MCF 10A (cell line): ENCODE results near the gene PCDHB13. TPM values are rescaled to one million over a fixed set of nuclear protein-coding genes. Genes with fewer than 3 reads are reported as not detected.
"Not testable (repeated sequence)": the region's sequence is repeated elsewhere in the genome, so short reads cannot be mapped to it uniquely, and the experiment has no call there.

Experiments
- BruUV-seq: library from RNA; stranded (reverse); fragments of 400-500 nt; replicated peaks from 2 replicates; lab custom pipeline; 2021; lab: Mats Ljungman, UMichigan
- CTCF ChIA-PET: fragments of 300-600 bp; sonication (Branson Sonifier 250); formaldehyde crosslinking; extraction: SDS; loops from one replicate; lab custom pipeline; 2021; ENCODE audit warnings: antibody characterized with exemption, inconsistent platforms; lab: Yijun Ruan, JAX
- POLR2A ChIA-PET: fragments of 300-600, 350-650 bp; sonication (Branson Sonifier 250); formaldehyde crosslinking; extraction: SDS; loops from one replicate; lab custom pipeline; 2020; ENCODE audit warnings: antibody characterized with exemption, inconsistent platforms; lab: Yijun Ruan, JAX
- DNase-seq: peaks from one replicate; pipeline ENCODE4 v3.0.0-alpha.2; 2018; ENCODE audit not compliant: unreplicated experiment
- H3K27ac Mint-ChIP-seq: one replicate; pipeline ENCODE4 v1.8.0; 2022; ENCODE audit warnings: mild to moderate bottlenecking, low read depth, mixed read lengths; ENCODE audit not compliant: unreplicated experiment
- H3K27me3 Mint-ChIP-seq: one replicate; pipeline ENCODE4 v1.8.0; 2022; ENCODE audit warnings: mixed read lengths; ENCODE audit not compliant: insufficient read depth, unreplicated experiment
- H3K36me3 Mint-ChIP-seq: one replicate; pipeline ENCODE4 v1.8.0; 2022; ENCODE audit warnings: mild to moderate bottlenecking, moderate library complexity, mixed read lengths; ENCODE audit not compliant: insufficient read depth, unreplicated experiment
- H3K4me1 Mint-ChIP-seq: one replicate; pipeline ENCODE4 v1.8.0; 2022; ENCODE audit warnings: mixed read lengths; ENCODE audit not compliant: insufficient read depth, unreplicated experiment
- H3K4me3 Mint-ChIP-seq: one replicate; pipeline ENCODE4 v1.8.0; 2022; ENCODE audit warnings: mild to moderate bottlenecking, moderate library complexity, mixed read lengths; ENCODE audit not compliant: unreplicated experiment
- H3K9me3 Mint-ChIP-seq: one replicate; pipeline ENCODE4 v1.8.0; 2022; ENCODE audit warnings: mixed read lengths; ENCODE audit not compliant: unreplicated experiment
- intact Hi-C: fragments of 100-400 bp; cut with micrococcal nuclease; formaldehyde crosslinking; loops from 2 replicates; pipeline ENCODE4 v1.14.1; 2022
- total RNA-seq: library from RNA; stranded (reverse); gene quantifications from 2 replicates; pipeline ENCODE4 v1.2.3, GENCODE V29; 2022
- TF ChIP-seq, protein P1 (sequence below): fragments of 200-600 bp; IDR thresholded peaks from one replicate; pipeline ENCODE4 v1.8.0; 2022; ENCODE audit warnings: antibody characterized with exemption, mild to moderate bottlenecking; ENCODE audit not compliant: unreplicated experiment

PCDHB13 gene
- total RNA-seq, 1 experiment from 2014 or later = 3.5 TPM

DNA sequence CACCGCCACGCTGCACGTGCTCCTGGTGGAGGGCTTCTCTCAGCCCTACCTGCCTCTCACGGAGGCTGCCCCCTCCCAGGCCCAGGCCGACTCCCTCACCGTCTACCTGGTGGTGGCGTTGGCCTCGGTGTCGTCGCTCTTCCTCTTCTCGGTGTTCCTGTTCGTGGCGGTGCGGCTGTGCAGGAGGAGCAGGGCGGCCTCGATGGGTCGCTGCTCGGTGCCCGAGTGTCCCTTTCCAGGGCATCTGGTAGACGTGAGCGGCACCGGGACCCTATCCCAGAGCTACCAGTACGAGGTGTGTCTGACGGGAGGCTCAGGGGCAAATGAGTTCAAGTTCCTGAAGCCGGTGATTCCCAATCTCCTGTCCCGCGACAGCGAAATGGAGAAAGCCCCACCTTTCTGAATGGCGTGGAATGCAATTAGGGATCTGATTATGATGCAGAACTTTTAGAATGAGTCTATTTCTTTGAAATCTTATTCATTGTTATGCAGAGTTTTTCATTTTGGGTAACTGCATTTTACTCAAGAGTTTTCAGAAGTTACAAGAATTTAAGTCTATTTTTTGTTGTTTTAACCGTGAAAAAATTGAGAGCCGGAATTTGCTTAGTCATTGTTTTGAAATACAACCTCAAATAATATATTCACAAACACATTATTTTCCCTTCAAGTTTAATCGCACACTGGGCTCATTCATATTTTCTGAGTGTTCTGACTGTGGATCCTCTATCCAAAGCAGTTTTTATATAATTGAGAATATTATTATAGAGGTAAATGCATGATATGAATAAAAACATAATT, 23.0 kb downstream of the PCDHB13 start:
- DNase-seq = no peak
- H3K9me3 Mint-ChIP-seq = peaks cover 40% of the 10 kb centered on the region
- TF ChIP-seq, protein P1, sequence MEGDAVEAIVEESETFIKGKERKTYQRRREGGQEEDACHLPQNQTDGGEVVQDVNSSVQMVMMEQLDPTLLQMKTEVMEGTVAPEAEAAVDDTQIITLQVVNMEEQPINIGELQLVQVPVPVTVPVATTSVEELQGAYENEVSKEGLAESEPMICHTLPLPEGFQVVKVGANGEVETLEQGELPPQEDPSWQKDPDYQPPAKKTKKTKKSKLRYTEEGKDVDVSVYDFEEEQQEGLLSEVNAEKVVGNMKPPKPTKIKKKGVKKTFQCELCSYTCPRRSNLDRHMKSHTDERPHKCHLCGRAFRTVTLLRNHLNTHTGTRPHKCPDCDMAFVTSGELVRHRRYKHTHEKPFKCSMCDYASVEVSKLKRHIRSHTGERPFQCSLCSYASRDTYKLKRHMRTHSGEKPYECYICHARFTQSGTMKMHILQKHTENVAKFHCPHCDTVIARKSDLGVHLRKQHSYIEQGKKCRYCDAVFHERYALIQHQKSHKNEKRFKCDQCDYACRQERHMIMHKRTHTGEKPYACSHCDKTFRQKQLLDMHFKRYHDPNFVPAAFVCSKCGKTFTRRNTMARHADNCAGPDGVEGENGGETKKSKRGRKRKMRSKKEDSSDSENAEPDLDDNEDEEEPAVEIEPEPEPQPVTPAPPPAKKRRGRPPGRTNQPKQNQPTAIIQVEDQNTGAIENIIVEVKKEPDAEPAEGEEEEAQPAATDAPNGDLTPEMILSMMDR = no peak
- BruUV-seq = no TSS peak
- H3K36me3 Mint-ChIP-seq = peaks cover 28% of the 10 kb centered on the region
- no peaks in the 10 kb centered on the region for H3K27me3 Mint-ChIP-seq
- intact Hi-C loops = no loop called here
- CTCF ChIA-PET = interaction anchor here (0.7 kb wide), 1 partner anchor 320 kb away, joined by 3 read pairs; no protein-coding TSS in a partner anchor
- POLR2A ChIA-PET = no interaction called here
- no peak overlapping the region for H3K27ac Mint-ChIP-seq
- no peaks in the 10 kb centered on the region for H3K4me1 Mint-ChIP-seq
- no peak overlapping the region for H3K4me3 Mint-ChIP-seq

DNA sequence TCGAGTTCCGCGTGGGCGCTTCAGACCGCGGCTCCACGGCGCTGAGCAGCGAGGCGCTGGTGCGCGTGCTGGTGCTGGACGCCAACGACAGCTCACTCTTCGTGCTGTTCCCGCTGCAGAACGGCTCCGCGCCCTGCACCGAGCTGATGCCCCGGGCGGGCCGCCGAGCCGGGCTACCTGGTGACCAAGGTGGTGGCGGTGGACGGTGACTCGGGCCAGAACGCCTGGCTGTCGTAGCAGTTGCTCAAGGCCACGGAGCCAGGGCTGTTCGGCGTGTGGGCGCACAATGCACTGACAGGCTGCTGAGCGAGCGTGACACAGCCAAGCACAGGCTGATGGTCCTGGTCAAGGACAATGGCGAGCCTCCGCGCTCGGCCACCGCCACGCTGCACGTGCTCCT, 27.8 kb downstream of the PCDHB13 start:
- ChIA-PET POLR2A (no interaction called here), CTCF (interaction anchor here (0.8 kb wide), 1 partner anchor 79 kb away, joined by 3 read pairs; no protein-coding TSS in a partner anchor)
- Mint-ChIP-seq H3K4me3 (no peak overlapping the region), H3K4me1 (no peaks in the 10 kb centered on the region), H3K36me3 (peaks cover 33% of the 10 kb centered on the region), H3K9me3 (peaks cover 59% of the 10 kb centered on the region), H3K27me3 (no peaks in the 10 kb centered on the region), H3K27ac (no peak overlapping the region)
- intact Hi-C loops = no loop called here
- no TSS peak for BruUV-seq
- TF ChIP-seq, protein P1 = no peak
- DNase-seq = no peak

DNA sequence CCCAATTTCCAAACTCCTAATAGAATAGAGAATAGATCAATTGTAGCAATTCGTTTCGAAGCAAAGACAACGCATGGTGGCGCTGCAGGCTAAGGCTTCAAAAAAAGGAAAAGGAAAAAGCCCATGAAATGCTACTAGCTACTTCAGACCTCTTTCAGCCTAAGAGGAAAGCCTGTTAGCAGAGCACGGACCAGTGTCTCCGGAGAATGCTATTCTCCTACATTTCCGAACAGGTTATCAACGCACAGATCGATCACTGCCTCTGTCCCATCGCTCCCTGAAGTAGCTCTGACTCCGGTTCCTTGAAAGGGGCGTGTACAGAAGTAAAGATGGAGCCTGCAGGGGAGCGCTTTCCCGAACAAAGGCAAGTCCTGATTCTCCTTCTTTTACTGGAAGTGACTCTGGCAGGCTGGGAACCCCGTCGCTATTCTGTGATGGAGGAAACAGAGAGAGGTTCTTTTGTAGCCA, 31.6 kb downstream of the PCDHB13 start, which contains the start of gene PCDHB15:
PCDHB15 (plus strand) TSS at position 146 of the 468 bp plus-strand sequence; CDS start at position 330, 184 bp downstream.
- DNase-seq = peak; percentile 14
- CTCF ChIA-PET = interaction anchor here (0.7 to 1.5 kb wide), 4 partner anchors 22 to 278 kb away, joined by 3 to 6 read pairs (median 3); partner anchors contain the start of genes PCDHB14 and TAF7
- intact Hi-C loops = no loop called here
- no peak within 1 kb of the TSS for H3K4me3 Mint-ChIP-seq
- no peak within 1 kb of the TSS for H3K27ac Mint-ChIP-seq
- H3K4me1 Mint-ChIP-seq = no peaks in the 10 kb centered on the region
- H3K27me3 Mint-ChIP-seq = no peaks in the 10 kb centered on the region
- TSS peak; percentile 42 for BruUV-seq
- peaks cover 27% of the 10 kb centered on the region for H3K36me3 Mint-ChIP-seq
- POLR2A ChIA-PET = interaction anchor here (0.9 kb wide), 1 partner anchor 75 kb away, joined by 3 read pairs; no protein-coding TSS in a partner anchor
- TF ChIP-seq, protein P1 = peak; percentile 14
- H3K9me3 Mint-ChIP-seq = peaks cover 57% of the 10 kb centered on the region

DNA sequence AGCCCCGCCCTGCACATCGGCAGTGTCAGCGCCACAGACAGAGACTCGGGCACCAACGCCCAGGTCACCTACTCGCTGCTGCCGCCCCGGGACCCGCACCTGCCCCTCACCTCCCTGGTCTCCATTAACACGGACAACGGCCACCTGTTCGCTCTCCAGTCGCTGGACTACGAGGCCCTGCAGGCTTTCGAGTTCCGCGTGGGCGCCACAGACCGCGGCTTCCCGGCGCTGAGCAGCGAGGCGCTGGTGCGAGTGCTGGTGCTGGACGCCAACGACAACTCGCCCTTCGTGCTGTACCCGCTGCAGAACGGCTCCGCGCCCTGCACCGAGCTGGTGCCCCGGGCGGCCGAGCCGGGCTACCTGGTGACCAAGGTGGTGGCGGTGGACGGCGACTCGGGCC, 33.3 kb downstream of the PCDHB13 start:
- DNase-seq, H3K27ac Mint-ChIP-seq, H3K27me3 Mint-ChIP-seq, BruUV-seq, H3K4me3 Mint-ChIP-seq, intact Hi-C loops, H3K4me1 Mint-ChIP-seq, POLR2A ChIA-PET: not testable (repeated sequence)
- Mint-ChIP-seq H3K9me3 (peaks cover 56% of the 10 kb centered on the region), H3K36me3 (peaks cover 18% of the 10 kb centered on the region)
- CTCF ChIA-PET = interaction anchor here (0.6 kb wide), 1 partner anchor 312 kb away, joined by 3 read pairs; no protein-coding TSS in a partner anchor

DNA sequence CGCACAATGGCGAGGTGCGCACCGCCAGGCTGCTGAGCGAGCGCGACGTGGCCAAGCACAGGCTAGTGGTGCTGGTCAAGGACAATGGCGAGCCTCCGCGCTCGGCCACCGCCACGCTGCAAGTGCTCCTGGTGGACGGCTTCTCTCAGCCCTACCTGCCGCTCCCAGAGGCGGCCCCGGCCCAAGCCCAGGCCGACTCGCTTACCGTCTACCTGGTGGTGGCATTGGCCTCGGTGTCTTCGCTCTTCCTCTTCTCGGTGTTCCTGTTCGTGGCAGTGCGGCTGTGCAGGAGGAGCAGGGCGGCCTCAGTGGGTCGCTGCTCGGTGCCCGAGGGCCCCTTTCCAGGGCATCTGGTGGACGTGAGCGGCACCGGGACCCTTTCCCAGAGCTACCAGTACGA, 33.7 kb downstream of the PCDHB13 start:
- intact Hi-C loops, H3K4me1 Mint-ChIP-seq, H3K4me3 Mint-ChIP-seq, BruUV-seq, DNase-seq, POLR2A ChIA-PET, H3K27ac Mint-ChIP-seq, H3K27me3 Mint-ChIP-seq: not testable (repeated sequence)
- Mint-ChIP-seq H3K36me3 (peaks cover 16% of the 10 kb centered on the region), H3K9me3 (peaks cover 52% of the 10 kb centered on the region)
- CTCF ChIA-PET = interaction anchor here (1.0 to 1.3 kb wide), 2 partner anchors 24 to 277 kb away, joined by 3 read pairs; partner anchors contain the start of gene PCDHB14
